Activated CD8-positive, alpha-beta T cell treated with anti-CD3 and anti-CD28 coated beads for 36 hours (primary cell): ENCODE measurements around the gene SH3BP2. TPM values are rescaled to one million over a fixed set of nuclear protein-coding genes. Genes with fewer than 3 reads are reported as not detected.

Source experiments
- ATAC-seq: fragments of 200-7000 bp; cut with Tn5 transposase; one replicate; pipeline ENCODE4 v1.10.0; 2021; ENCODE audit warnings: mild to moderate bottlenecking, moderate library complexity
- CTCF ChIA-PET: fragments of 350-600 bp; sonication (Branson Sonifier 250); formaldehyde crosslinking; loops from one replicate; lab custom pipeline; 2021; ENCODE audit warnings: antibody characterized with exemption; lab: Charles Lee
- POLR2A ChIA-PET: fragments of 350-600 bp; sonication (Branson Sonifier 250); formaldehyde crosslinking; loops from one replicate; lab custom pipeline; 2021; ENCODE audit warnings: antibody characterized with exemption; lab: Charles Lee
- DNase-seq: peaks from one replicate; pipeline ENCODE4 v3.0.0-alpha.2; 2020
- H3K27ac Mint-ChIP-seq: one replicate; pipeline ENCODE4 v1.8.0; 2021; ENCODE audit warnings: mild to moderate bottlenecking, mixed read lengths
- H3K27me3 Mint-ChIP-seq: one replicate; pipeline ENCODE4 v1.8.0; 2021; ENCODE audit warnings: mixed read lengths
- H3K36me3 Mint-ChIP-seq: one replicate; pipeline ENCODE4 v1.8.0; 2021; ENCODE audit warnings: low read depth, mixed read lengths
- H3K4me1 Mint-ChIP-seq: one replicate; pipeline ENCODE4 v1.8.0; 2021; ENCODE audit warnings: low read depth, mixed read lengths
- H3K4me3 Mint-ChIP-seq: one replicate; pipeline ENCODE4 v1.8.0; 2021; ENCODE audit warnings: mild to moderate bottlenecking, moderate library complexity, mixed read lengths
- H3K9me3 Mint-ChIP-seq: one replicate; pipeline ENCODE4 v1.8.0; 2021; ENCODE audit warnings: mixed read lengths
- CTCF ChIP-seq: fragments of 200-600 bp; IDR thresholded peaks from one replicate; pipeline ENCODE4 v1.8.0; 2022; ENCODE audit warnings: antibody characterized with exemption, mild to moderate bottlenecking
- intact Hi-C: fragments of 100-400 bp; cut with micrococcal nuclease; formaldehyde crosslinking; loops from one replicate; pipeline ENCODE4 v1.10.0; 2022
- total RNA-seq, 2 experiments: library from RNA; stranded (reverse); gene quantifications; one replicate each; pipeline ENCODE4 v1.2.3, GENCODE V29; 2021

SH3BP2 gene
- total RNA-seq, 2 experiments from 2014 or later: 54.8 to 59.0 TPM

GRCh38 chr4:2754848-2755819 lies 37.8 kb upstream of the SH3BP2 start:
- intact Hi-C loops: no loop called here
- no peak for DNase-seq
- CTCF ChIA-PET: interaction anchor here (1.1 to 1.7 kb wide), 5 partner anchors 8 to 219 kb away, joined by 3 to 6 read pairs (median 4); partner anchors contain the start of gene FAM193A

DNA sequence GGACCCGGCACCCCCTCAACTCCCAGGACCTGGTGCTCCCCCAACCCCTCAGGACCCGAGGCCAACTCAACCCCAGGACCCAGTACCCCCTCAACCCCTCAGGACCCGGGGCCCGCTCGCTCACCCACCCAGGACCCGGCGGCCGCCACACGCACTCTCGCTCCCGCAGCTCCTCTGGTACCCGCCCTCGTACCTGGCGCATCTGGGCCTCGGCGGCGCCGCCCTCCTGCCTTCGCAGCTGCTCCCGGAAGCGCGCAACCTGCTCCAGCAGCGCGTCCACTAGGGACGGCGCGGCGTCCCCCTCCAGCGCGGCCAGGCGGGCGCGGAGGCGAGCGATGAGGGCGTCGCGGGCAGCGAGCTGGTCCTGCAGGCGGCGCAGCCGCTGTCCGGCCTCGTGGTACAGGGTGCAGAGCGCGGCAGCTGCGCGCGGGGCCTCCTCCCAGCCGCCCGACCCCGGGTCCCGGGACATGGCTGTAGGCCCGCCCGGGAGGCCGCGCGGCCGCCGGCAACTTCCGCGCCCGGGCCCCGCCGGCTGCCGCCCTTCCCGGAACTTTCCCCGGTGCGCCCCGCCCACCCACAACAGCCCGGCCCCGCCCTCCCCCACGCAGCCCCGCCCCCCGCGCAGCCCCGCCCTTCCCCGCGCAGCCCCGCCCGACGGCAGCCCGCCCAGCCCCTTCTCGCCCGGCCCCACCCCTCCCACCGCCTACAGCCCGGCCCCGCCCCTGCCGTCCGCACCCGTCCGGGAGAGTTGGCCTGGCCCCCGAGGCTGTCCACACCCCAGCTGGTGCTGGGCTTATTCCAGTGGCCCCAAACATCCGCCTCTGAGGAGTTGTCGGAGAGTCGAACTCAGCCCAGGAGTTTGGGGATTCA lies 36.8 kb upstream of the SH3BP2 start, which contains the start of gene TNIP2:
Gene TNIP2, minus strand, starts transcription at position 516 of the 870 bp plus-strand sequence. Its CDS starts 47 bp downstream, at position 469.
- Mint-ChIP-seq H3K27ac (peak within 1 kb of the TSS; percentile 52), H3K4me3 (peak within 1 kb of the TSS; percentile 75), H3K36me3 (peaks cover 2% of the 10 kb centered on the region), H3K9me3 (no peaks in the 10 kb centered on the region), H3K27me3 (no peaks in the 10 kb centered on the region), H3K4me1 (peaks cover 25% of the 10 kb centered on the region)
- ATAC-seq (peak; percentile 85), DNase-seq (peak; percentile 77)
- intact Hi-C loops: no loop called here
- no peak for TF ChIP-seq CTCF
- CTCF ChIA-PET: interaction anchor here (0.9 to 1.7 kb wide), 8 partner anchors 9 to 220 kb away, joined by 3 to 6 read pairs (median 3); partner anchors contain the start of genes FAM193A, GRK4 and NOP14
- POLR2A ChIA-PET: interaction anchor here (0.6 to 1.8 kb wide), 9 partner anchors 10 to 198 kb away, joined by 3 to 12 read pairs (median 3); no protein-coding TSS in a partner anchor

More at GRCh38 chr4:2754848-2755819, 37.8 kb upstream of the SH3BP2 start:
- H3K9me3 Mint-ChIP-seq: no peaks in the 10 kb centered on the region
- H3K4me3 Mint-ChIP-seq: peak overlapping the region; percentile 75
- H3K4me1 Mint-ChIP-seq: peaks cover 25% of the 10 kb centered on the region
- POLR2A ChIA-PET: interaction anchor here (0.6 to 1.7 kb wide), 6 partner anchors 9 to 199 kb away, joined by 3 to 12 read pairs (median 3); no protein-coding TSS in a partner anchor
- no peaks in the 10 kb centered on the region for H3K27me3 Mint-ChIP-seq
- peaks cover 2% of the 10 kb centered on the region for H3K36me3 Mint-ChIP-seq
- no peak for ATAC-seq
- no peak for TF ChIP-seq CTCF
- H3K27ac Mint-ChIP-seq: peak overlapping the region; percentile 52

GRCh38 chr4:2756691-2757350 lies 36.1 kb upstream of the SH3BP2 start:
- CTCF ChIA-PET: interaction anchor here (0.9 to 1.7 kb wide), 6 partner anchors 10 to 221 kb away, joined by 3 to 6 read pairs (median 3); partner anchors contain the start of genes FAM193A, GRK4 and NOP14
- no peak for DNase-seq
- POLR2A ChIA-PET: interaction anchor here (0.9 to 1.8 kb wide), 4 partner anchors 11 to 88 kb away, joined by 3 to 12 read pairs (median 4); no protein-coding TSS in a partner anchor
- TF ChIP-seq CTCF: no peak
- no peaks in the 10 kb centered on the region for H3K27me3 Mint-ChIP-seq
- H3K27ac Mint-ChIP-seq: no peak overlapping the region
- H3K36me3 Mint-ChIP-seq: peaks cover 2% of the 10 kb centered on the region
- peak overlapping the region; percentile 54 for H3K4me3 Mint-ChIP-seq
- no peak for ATAC-seq
- H3K4me1 Mint-ChIP-seq: peaks cover 26% of the 10 kb centered on the region
- intact Hi-C loops: no loop called here
- no peaks in the 10 kb centered on the region for H3K9me3 Mint-ChIP-seq

DNA sequence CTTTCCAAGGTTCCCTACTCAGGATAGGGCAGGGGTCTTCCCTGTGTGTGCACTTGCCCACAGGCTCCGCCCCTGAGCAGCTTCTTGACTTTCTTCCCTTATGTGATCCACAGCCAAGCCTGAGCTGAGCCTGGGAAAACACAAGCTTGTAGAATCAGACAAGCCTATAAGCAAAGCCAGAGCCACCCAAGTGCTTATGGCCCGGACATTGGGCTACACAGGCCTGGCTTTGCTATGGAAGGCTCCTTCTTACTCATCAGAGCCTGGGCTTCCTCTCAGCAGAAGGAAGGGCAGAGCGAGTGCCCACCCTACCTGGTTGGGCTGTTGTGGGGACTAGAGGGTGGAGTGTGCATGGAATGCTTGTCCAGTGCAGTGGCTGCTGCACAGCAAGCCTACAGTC lies 35.5 kb upstream of the SH3BP2 start:
- H3K27ac Mint-ChIP-seq: no peak overlapping the region
- no peak for TF ChIP-seq CTCF
- no peak for DNase-seq
- POLR2A ChIA-PET: interaction anchor here (1.8 kb wide), 1 partner anchor 88 kb away, joined by 5 read pairs; no protein-coding TSS in a partner anchor
- no peaks in the 10 kb centered on the region for H3K9me3 Mint-ChIP-seq
- peaks cover 2% of the 10 kb centered on the region for H3K36me3 Mint-ChIP-seq
- intact Hi-C loops: no loop called here
- H3K4me1 Mint-ChIP-seq: peaks cover 25% of the 10 kb centered on the region
- no peak for ATAC-seq
- CTCF ChIA-PET: interaction anchor here (1.4 kb wide), 1 partner anchor 44 kb away, joined by 3 read pairs; no protein-coding TSS in a partner anchor
- peak overlapping the region; percentile 54 for H3K4me3 Mint-ChIP-seq
- no peaks in the 10 kb centered on the region for H3K27me3 Mint-ChIP-seq
